MG63 (cell line): ENCODE data around the gene S100A7A. TPM values are rescaled to one million over a fixed set of nuclear protein-coding genes. Genes with fewer than 3 reads are reported as not detected.
"Not testable (repeated sequence)": the region's sequence is repeated elsewhere in the genome, so short reads cannot be mapped to it uniquely, and the experiment has no call there.

Experiments
- DNase-seq: peaks from one replicate; pipeline ENCODE4 v3.0.0-alpha.2; 2020
- H3K27me3 ChIP-seq: fragments of 250-450 bp; sonication (Bioruptor Pico); 2 replicates; pipeline ENCODE4 v1.5.1; 2020; ENCODE audit warnings: mild to moderate bottlenecking, moderate library complexity
- H3K36me3 ChIP-seq: fragments of 250-450 bp; sonication (Bioruptor Pico); 2 replicates; pipeline ENCODE4 v1.5.1; 2020; ENCODE audit warnings: mild to moderate bottlenecking, moderate library complexity
- H3K4me3 ChIP-seq: fragments of 250-450 bp; sonication (Bioruptor Pico); 2 replicates; pipeline ENCODE4 v1.5.1; 2020; ENCODE audit warnings: mild to moderate bottlenecking, moderate library complexity
- H3K9me3 ChIP-seq: fragments of 250-450 bp; sonication (Bioruptor Pico); 2 replicates; pipeline ENCODE4 v1.5.1; 2020; ENCODE audit warnings: mild to moderate bottlenecking, moderate library complexity
- total RNA-seq: library from RNA; depleted of rRNA; stranded (reverse); fragments of >200 nt; shearing (Covaris generic); gene quantifications from 2 replicates; pipeline ENCODE4 v1.2.3, GENCODE V29; 2014; ENCODE audit warnings: low replicate concordance

The S100A7A gene
- total RNA-seq, 1 experiment from 2014 or later: not detected

- Histone ChIP-seq H3K36me3 (no peaks in the 10 kb centered on the region), H3K4me3 (no peak overlapping the region), H3K9me3 (no peaks in the 10 kb centered on the region), H3K27me3 (peaks cover 10% of the 10 kb centered on the region)
- DNase-seq: no peak
These were observed 14.2 kb downstream of the S100A7A start for GRCh38 chr1:153430561-153430960.

GRCh38 chr1:153431002-153431401 lies 14.7 kb downstream of the S100A7A start:
- Histone ChIP-seq H3K27me3 (peaks cover 5% of the 10 kb centered on the region), H3K36me3 (no peaks in the 10 kb centered on the region)
- no peak for DNase-seq

GRCh38 chr1:153431427-153431826 lies 15.1 kb downstream of the S100A7A start:
- H3K36me3 ChIP-seq: no peaks in the 10 kb centered on the region
- peaks cover 4% of the 10 kb centered on the region for H3K27me3 ChIP-seq
- no peak overlapping the region for H3K4me3 ChIP-seq
- DNase-seq: no peak
- no peaks in the 10 kb centered on the region for H3K9me3 ChIP-seq

More at GRCh38 chr1:153431002-153431401, 14.7 kb downstream of the S100A7A start:
- Histone ChIP-seq H3K9me3 (no peaks in the 10 kb centered on the region), H3K4me3 (no peak overlapping the region)

GRCh38 chr1:153431928-153432327 lies 15.6 kb downstream of the S100A7A start:
- H3K27me3 ChIP-seq: peaks cover 4% of the 10 kb centered on the region
- no peaks in the 10 kb centered on the region for H3K36me3 ChIP-seq
- H3K9me3 ChIP-seq: no peaks in the 10 kb centered on the region
- DNase-seq: no peak
- no peak overlapping the region for H3K4me3 ChIP-seq

- no peak for DNase-seq
- Histone ChIP-seq H3K36me3 (no peaks in the 10 kb centered on the region), H3K27me3 (peaks cover 8% of the 10 kb centered on the region), H3K9me3 (no peaks in the 10 kb centered on the region), H3K4me3 (no peak overlapping the region)
These were observed 16.8 kb downstream of the S100A7A start for GRCh38 chr1:153432874-153433681.

GRCh38 chr1:153434746-153435455 lies 18.6 kb downstream of the S100A7A start:
- H3K4me3 ChIP-seq: no peak overlapping the region
- H3K27me3 ChIP-seq: peaks cover 8% of the 10 kb centered on the region

GRCh38 chr1:153437236-153437635 lies 20.9 kb downstream of the S100A7A start:
- Histone ChIP-seq H3K36me3 (no peaks in the 10 kb centered on the region), H3K4me3 (no peak overlapping the region), H3K27me3 (peaks cover 8% of the 10 kb centered on the region), H3K9me3 (no peaks in the 10 kb centered on the region)
- no peak for DNase-seq

More at GRCh38 chr1:153434746-153435455, 18.6 kb downstream of the S100A7A start:
- Histone ChIP-seq H3K36me3 (no peaks in the 10 kb centered on the region), H3K9me3 (no peaks in the 10 kb centered on the region)
- DNase-seq: no peak

- Histone ChIP-seq H3K27me3 (peaks cover 4% of the 10 kb centered on the region), H3K9me3 (no peaks in the 10 kb centered on the region), H3K36me3 (no peaks in the 10 kb centered on the region), H3K4me3 (no peak overlapping the region)
- no peak for DNase-seq
These were observed 22.3 kb downstream of the S100A7A start for GRCh38 chr1:153438599-153438998.

- H3K27me3 ChIP-seq: peaks cover 4% of the 10 kb centered on the region; the same call in 1 of the 2 replicates
- no peak overlapping the region for H3K4me3 ChIP-seq
- DNase-seq: no peak
- H3K36me3 ChIP-seq: no peaks in the 10 kb centered on the region
- no peaks in the 10 kb centered on the region for H3K9me3 ChIP-seq
These were observed 23.0 kb downstream of the S100A7A start for GRCh38 chr1:153439273-153439672.

- Histone ChIP-seq H3K36me3 (no peaks in the 10 kb centered on the region), H3K27me3 (peaks cover 6% of the 10 kb centered on the region; the same call in 1 of the 2 replicates), H3K4me3 (no peak overlapping the region), H3K9me3 (no peaks in the 10 kb centered on the region)
- DNase-seq: no peak
These were observed 25.0 kb downstream of the S100A7A start for GRCh38 chr1:153441238-153441755.

GRCh38 chr1:153443486-153443885 lies 27.2 kb downstream of the S100A7A start:
- Histone ChIP-seq H3K9me3 (no peaks in the 10 kb centered on the region), H3K36me3 (no peaks in the 10 kb centered on the region), H3K27me3 (peaks cover 3% of the 10 kb centered on the region; the same call in 1 of the 2 replicates), H3K4me3 (no peak overlapping the region)
- no peak for DNase-seq

GRCh38 chr1:153444078-153444477 lies 27.8 kb downstream of the S100A7A start:
- no peaks in the 10 kb centered on the region for H3K9me3 ChIP-seq
- H3K4me3 ChIP-seq: no peak overlapping the region
- peaks cover 3% of the 10 kb centered on the region; the same call in 1 of the 2 replicates for H3K27me3 ChIP-seq
- peak; percentile 9 for DNase-seq
- no peaks in the 10 kb centered on the region for H3K36me3 ChIP-seq

- Histone ChIP-seq H3K4me3 (no peak overlapping the region), H3K9me3 (no peaks in the 10 kb centered on the region), H3K27me3 (peaks cover 3% of the 10 kb centered on the region; the same call in 1 of the 2 replicates), H3K36me3 (no peaks in the 10 kb centered on the region)
- DNase-seq: peak; percentile 64
These were observed 31.3 kb downstream of the S100A7A start for GRCh38 chr1:153447498-153448170.

- H3K9me3 ChIP-seq, H3K4me3 ChIP-seq, H3K36me3 ChIP-seq, H3K27me3 ChIP-seq, DNase-seq: not testable (repeated sequence)
These were observed 32.5 kb downstream of the S100A7A start for GRCh38 chr1:153448851-153449250.

GRCh38 chr1:153456396-153456795 lies 40.1 kb downstream of the S100A7A start:
- no peaks in the 10 kb centered on the region; the same call in 1 of the 2 replicates for H3K27me3 ChIP-seq
- DNase-seq: no peak
- H3K4me3 ChIP-seq: no peak overlapping the region
- no peaks in the 10 kb centered on the region for H3K9me3 ChIP-seq
- H3K36me3 ChIP-seq: no peaks in the 10 kb centered on the region

- no peak overlapping the region for H3K4me3 ChIP-seq
- DNase-seq: no peak
- no peaks in the 10 kb centered on the region for H3K36me3 ChIP-seq
- H3K27me3 ChIP-seq: no peaks in the 10 kb centered on the region; the same call in 1 of the 2 replicates
- peaks cover 2% of the 10 kb centered on the region; the same call in 1 of the 2 replicates for H3K9me3 ChIP-seq
These were observed 43.3 kb downstream of the S100A7A start for GRCh38 chr1:153459655-153460054.

GRCh38 chr1:153460551-153460950 lies 44.2 kb downstream of the S100A7A start, which contains the start of gene S100A7:
Gene S100A7 (minus strand): TSS chr1:153460651. CDS start chr1:153459013, 1,638 bp downstream.
- no peaks in the 10 kb centered on the region for H3K36me3 ChIP-seq
- DNase-seq: no peak
- H3K9me3 ChIP-seq: peaks cover 2% of the 10 kb centered on the region; the same call in 1 of the 2 replicates
- no peak within 1 kb of the TSS for H3K4me3 ChIP-seq
- no peaks in the 10 kb centered on the region; the same call in 1 of the 2 replicates for H3K27me3 ChIP-seq
